DOHH2 (cell line): ENCODE data around the gene ERC2.

Experiments
- H3F3A ChIP-seq: fragments of 200-600 bp; sonication (generic), shearing (Covaris generic); 2 replicates; pipeline ENCODE4 v1.6.0; 2016; ENCODE audit warnings: antibody characterized with exemption, mild to moderate bottlenecking; ENCODE audit not compliant: control insufficient read depth, insufficient read depth
- H3K27ac ChIP-seq: fragments of 200-600 bp; sonication (generic); 2 replicates; pipeline ENCODE4 v1.5.1; 2014; ENCODE audit warnings: low read depth, mild to moderate bottlenecking, low read length, moderate library complexity
- H3K27me3 ChIP-seq: fragments of 200-600 bp; sonication (generic); 2 replicates; pipeline ENCODE4 v1.6.1; 2014; ENCODE audit warnings: mild to moderate bottlenecking, low read length, mixed read lengths; ENCODE audit not compliant: control insufficient read depth
- H3K36me3 ChIP-seq: fragments of 200-600 bp; sonication (generic); 2 replicates; pipeline ENCODE4 v1.6.1; 2014; ENCODE audit warnings: mild to moderate bottlenecking, low read length, moderate library complexity, mixed read lengths; ENCODE audit not compliant: control insufficient read depth
- H3K4me1 ChIP-seq: fragments of 200-600 bp; sonication (generic); 2 replicates; pipeline ENCODE4 v1.6.1; 2014; ENCODE audit warnings: mild to moderate bottlenecking, low read length, mixed read lengths; ENCODE audit not compliant: control insufficient read depth
- H3K4me2 ChIP-seq: fragments of 200-600 bp; sonication (generic); 2 replicates; pipeline ENCODE4 v1.6.0; 2014; ENCODE audit warnings: mild to moderate bottlenecking, low read length, moderate library complexity
- H3K4me3 ChIP-seq: fragments of 200-600 bp; sonication (generic); 2 replicates; pipeline ENCODE4 v1.5.1; 2014; ENCODE audit warnings: mild to moderate bottlenecking, low read length, mixed read lengths
- H3K79me2 ChIP-seq: fragments of 200-600 bp; sonication (generic); 2 replicates; pipeline ENCODE4 v1.6.1; 2014; ENCODE audit warnings: mild to moderate bottlenecking, low read length, mixed read lengths; ENCODE audit not compliant: control insufficient read depth
- H3K9me2 ChIP-seq: fragments of 200-600 bp; sonication (generic); replicated peaks from 2 replicates; pipeline ENCODE4 v1.6.1; 2014; ENCODE audit warnings: mild to moderate bottlenecking, low read length, mixed read lengths; ENCODE audit not compliant: control insufficient read depth
- H3K9me3 ChIP-seq: fragments of 200-600 bp; sonication (generic); 2 replicates; pipeline ENCODE4 v1.6.1; 2014; ENCODE audit warnings: antibody characterized with exemption, low read length, mixed read lengths; ENCODE audit not compliant: control insufficient read depth, insufficient read depth
- H4K20me1 ChIP-seq: fragments of 200-600 bp; sonication (generic); 2 replicates; pipeline ENCODE4 v1.6.0; 2014; ENCODE audit warnings: low read depth, mild to moderate bottlenecking, antibody characterized with exemption, low read length, moderate library complexity; ENCODE audit not compliant: control insufficient read depth, insufficient read depth
- CTCF ChIP-seq: fragments of 200-600 bp; sonication (generic); IDR thresholded peaks from one replicate; pipeline ENCODE4 v1.5.1; 2014; ENCODE audit warnings: antibody characterized with exemption, mild to moderate bottlenecking, low read depth, low read length; ENCODE audit not compliant: poor library complexity, severe bottlenecking
- EZH2phosphoT487 ChIP-seq: fragments of 200-600 bp; sonication (generic); IDR thresholded peaks from 2 replicates; pipeline ENCODE4 v1.6.1; 2017; ENCODE audit warnings: borderline replicate concordance, mild to moderate bottlenecking, antibody characterized with exemption, low read length, moderate library complexity, mixed read lengths

The ERC2 gene

GRCh38 chr3:55498520-55498919 is 969.7 kb downstream of the ERC2 start:
- no peaks in the 10 kb centered on the region for H4K20me1 ChIP-seq
- H3K4me3 ChIP-seq, result no peak overlapping the region
- H3F3A ChIP-seq, result no peaks in the 10 kb centered on the region
- no peaks in the 10 kb centered on the region for H3K9me3 ChIP-seq
- no peaks in the 10 kb centered on the region for H3K36me3 ChIP-seq
- H3K9me2 ChIP-seq, result no peaks in the 10 kb centered on the region
- no peak overlapping the region for H3K4me2 ChIP-seq
- H3K27ac ChIP-seq, result no peak overlapping the region
- no peaks in the 10 kb centered on the region for H3K27me3 ChIP-seq
- no peaks in the 10 kb centered on the region for H3K79me2 ChIP-seq
- TF ChIP-seq CTCF (no peak), EZH2phosphoT487 (no peak)
- H3K4me1 ChIP-seq, result no peaks in the 10 kb centered on the region

GRCh38 chr3:55497250-55497649 is 971.0 kb downstream of the ERC2 start:
- Histone ChIP-seq H3K4me1 (no peaks in the 10 kb centered on the region), H4K20me1 (no peaks in the 10 kb centered on the region), H3K79me2 (no peaks in the 10 kb centered on the region), H3K9me2 (no peaks in the 10 kb centered on the region), H3K4me3 (no peak overlapping the region), H3F3A (no peaks in the 10 kb centered on the region), H3K4me2 (no peak overlapping the region), H3K9me3 (no peaks in the 10 kb centered on the region), H3K27me3 (no peaks in the 10 kb centered on the region), H3K27ac (no peak overlapping the region), H3K36me3 (no peaks in the 10 kb centered on the region)
- TF ChIP-seq CTCF, result no peak

GRCh38 chr3:55494976-55495375 is 973.3 kb downstream of the ERC2 start:
- no peaks in the 10 kb centered on the region for H3K9me2 ChIP-seq
- no peaks in the 10 kb centered on the region for H3K4me1 ChIP-seq
- no peaks in the 10 kb centered on the region for H3K36me3 ChIP-seq
- no peak for TF ChIP-seq EZH2phosphoT487
- TF ChIP-seq CTCF, result no peak
- no peaks in the 10 kb centered on the region for H4K20me1 ChIP-seq
- no peaks in the 10 kb centered on the region for H3K9me3 ChIP-seq
- H3K79me2 ChIP-seq, result no peaks in the 10 kb centered on the region
- H3K4me2 ChIP-seq, result no peak overlapping the region
- H3K4me3 ChIP-seq, result no peak overlapping the region
- no peaks in the 10 kb centered on the region for H3F3A ChIP-seq
- H3K27ac ChIP-seq, result no peak overlapping the region
- H3K27me3 ChIP-seq, result peaks cover under 1% of the 10 kb centered on the region; the same call in 1 of the 2 replicates

- Histone ChIP-seq H3K79me2 (no peaks in the 10 kb centered on the region), H3K27ac (no peak overlapping the region), H3K4me3 (no peak overlapping the region), H3F3A (no peaks in the 10 kb centered on the region), H3K4me1 (no peaks in the 10 kb centered on the region), H3K36me3 (no peaks in the 10 kb centered on the region), H3K27me3 (peaks cover 16% of the 10 kb centered on the region), H3K4me2 (no peak overlapping the region), H3K9me2 (no peaks in the 10 kb centered on the region), H4K20me1 (no peaks in the 10 kb centered on the region), H3K9me3 (no peaks in the 10 kb centered on the region)
- TF ChIP-seq CTCF (no peak), EZH2phosphoT487 (no peak)
Measured at GRCh38 chr3:55492976-55493375, 975.3 kb downstream of the ERC2 start.
